Thoracic aorta (tissue), 2 donors: ENCODE measurements around the gene ECD. TPM values are rescaled to one million over a fixed set of nuclear protein-coding genes. Genes with fewer than 3 reads are reported as not detected.

ENCODE experiments used
- ATAC-seq: fragments of 150-250 bp; one replicate; pipeline ENCODE4 v1.8.0; 2017; ENCODE audit warnings: low read depth; ENCODE audit not compliant: insufficient number of reproducible peaks, low FRiP score
- DNase-seq: peaks from one replicate; pipeline ENCODE4 v3.0.0-alpha.2; 2020; ENCODE audit warnings: low spot score
- H3K27ac ChIP-seq, 2 donors: fragments of 200-600 bp; sonication (generic); 1 replicate in 1 of 2; 2 replicates in 1 of 2; pipeline ENCODE4 v1.5.1; 2016; ENCODE audit warnings: mild to moderate bottlenecking in 2 of 2, moderate library complexity in 2 of 2
- H3K27me3 ChIP-seq: fragments of 200-600 bp; sonication (generic); replicated peaks from 2 replicates; pipeline ENCODE4 v1.6.0; 2016; ENCODE audit warnings: mild to moderate bottlenecking; ENCODE audit not compliant: insufficient read depth
- H3K36me3 ChIP-seq: fragments of 200-600 bp; sonication (generic); one replicate; pipeline ENCODE4 v1.5.1; 2016
- H3K4me1 ChIP-seq, 2 donors: fragments of 200-600 bp; sonication (generic); 1 replicate in 1 of 2; 2 replicates in 1 of 2; pipeline versions ENCODE4 v1.5.1 to v1.6.0; 2016; ENCODE audit warnings: low read depth in 2 of 2, mild to moderate bottlenecking in 1 of 2; ENCODE audit not compliant: control insufficient read depth in 1 of 2
- H3K4me3 ChIP-seq: fragments of 200-600 bp; sonication (generic); 2 replicates; pipeline ENCODE4 v1.5.1; 2016; ENCODE audit warnings: mild to moderate bottlenecking
- H3K9me3 ChIP-seq: fragments of 200-600 bp; sonication (generic); 2 replicates; pipeline ENCODE4 v1.5.1; 2016
- total RNA-seq, 2 donors: library from RNA; depleted of rRNA; stranded (reverse); fragments of >200 nt; gene quantifications; one replicate each; pipeline versions ENCODE4 v1.1.0 to v1.2.3, GENCODE V29; 2016
- TF ChIP-seq, protein P1 (sequence below): fragments of 200-600 bp; sonication (generic); IDR thresholded peaks from one replicate; pipeline ENCODE4 v1.5.1; 2019; ENCODE audit warnings: antibody characterized with exemption

The ECD gene
- 10 to 100 TPM; 34.8 to 39.2 TPM for total RNA-seq

DNA sequence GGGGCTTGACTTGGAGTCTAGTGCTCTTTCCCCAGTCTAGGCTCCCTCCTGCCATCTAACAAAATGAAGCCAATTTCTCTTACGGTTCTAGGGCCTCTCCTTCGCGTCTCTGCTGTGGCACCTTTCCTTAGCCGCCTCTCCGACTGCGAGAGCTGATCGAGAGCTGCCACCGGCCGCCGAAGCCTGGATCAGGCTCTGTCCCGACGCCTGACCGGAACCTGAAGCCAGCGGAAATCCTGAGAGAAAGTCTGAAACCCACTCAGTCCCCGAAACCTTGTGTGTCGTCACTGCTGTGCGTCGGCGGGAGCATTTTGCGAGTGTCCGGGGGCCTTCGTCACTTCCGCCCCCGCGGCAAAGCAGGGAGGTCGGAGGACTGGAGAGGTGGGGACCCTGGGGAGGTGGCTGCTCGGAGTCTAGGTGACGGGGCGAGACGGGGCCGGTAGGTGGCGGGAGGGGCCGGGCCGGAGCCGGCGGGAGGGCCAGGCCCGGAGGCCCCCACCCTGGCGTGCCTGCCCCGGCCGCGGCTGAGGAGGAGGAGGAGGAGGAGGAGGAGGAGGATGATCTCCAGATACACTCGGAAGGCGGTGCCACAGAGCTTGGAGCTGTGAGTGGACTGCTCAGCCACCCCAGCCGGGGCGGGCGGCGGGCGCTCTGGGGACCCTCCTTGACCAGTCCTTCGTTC is at the start of gene ECD, which contains the start of gene FAM149B1:
Gene ECD, minus strand, starts transcription at position 226 of the 682 bp plus-strand sequence. CDS start 4,071 bp downstream, outside the sequence.
Gene FAM149B1, plus strand, starts transcription at position 337 of the 682 bp plus-strand sequence. Its CDS starts 221 bp downstream, at position 558.
- H3K36me3 ChIP-seq: no peaks in the 10 kb centered on the region
- ATAC-seq (peak; percentile 88), DNase-seq (peak; percentile 86)
- TF ChIP-seq, protein P1, sequence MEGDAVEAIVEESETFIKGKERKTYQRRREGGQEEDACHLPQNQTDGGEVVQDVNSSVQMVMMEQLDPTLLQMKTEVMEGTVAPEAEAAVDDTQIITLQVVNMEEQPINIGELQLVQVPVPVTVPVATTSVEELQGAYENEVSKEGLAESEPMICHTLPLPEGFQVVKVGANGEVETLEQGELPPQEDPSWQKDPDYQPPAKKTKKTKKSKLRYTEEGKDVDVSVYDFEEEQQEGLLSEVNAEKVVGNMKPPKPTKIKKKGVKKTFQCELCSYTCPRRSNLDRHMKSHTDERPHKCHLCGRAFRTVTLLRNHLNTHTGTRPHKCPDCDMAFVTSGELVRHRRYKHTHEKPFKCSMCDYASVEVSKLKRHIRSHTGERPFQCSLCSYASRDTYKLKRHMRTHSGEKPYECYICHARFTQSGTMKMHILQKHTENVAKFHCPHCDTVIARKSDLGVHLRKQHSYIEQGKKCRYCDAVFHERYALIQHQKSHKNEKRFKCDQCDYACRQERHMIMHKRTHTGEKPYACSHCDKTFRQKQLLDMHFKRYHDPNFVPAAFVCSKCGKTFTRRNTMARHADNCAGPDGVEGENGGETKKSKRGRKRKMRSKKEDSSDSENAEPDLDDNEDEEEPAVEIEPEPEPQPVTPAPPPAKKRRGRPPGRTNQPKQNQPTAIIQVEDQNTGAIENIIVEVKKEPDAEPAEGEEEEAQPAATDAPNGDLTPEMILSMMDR: peak; percentile 13
- H3K4me1 ChIP-seq: peaks cover 12 to 36% of the 10 kb centered on the region in 2 donors
- no peaks in the 10 kb centered on the region for H3K27me3 ChIP-seq
- H3K27ac ChIP-seq: peak within 1 kb of the TSS; percentile 96 to 98
- no peaks in the 10 kb centered on the region for H3K9me3 ChIP-seq
- H3K4me3 ChIP-seq: peak within 1 kb of the TSS; percentile 91

DNA sequence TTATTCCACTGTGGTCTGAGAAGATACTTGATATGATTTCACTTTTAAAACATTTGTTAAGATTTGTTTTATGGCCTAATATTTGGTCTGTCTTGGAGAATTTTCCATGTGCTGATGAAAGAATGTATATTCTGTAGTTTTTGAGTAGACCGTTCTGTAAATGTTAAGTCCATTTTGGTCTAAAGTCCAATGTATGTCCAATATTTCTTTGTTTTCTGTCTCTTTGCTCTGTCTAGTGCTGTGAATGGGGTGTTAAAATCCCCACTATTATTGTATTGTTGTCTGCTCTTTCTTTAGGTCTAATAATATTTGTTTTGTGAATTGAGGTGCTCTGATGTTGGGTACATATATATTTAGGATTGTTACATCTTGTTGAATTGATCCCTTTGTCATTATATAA is 47.9 kb upstream of the ECD start:
- no peak overlapping the region for H3K4me3 ChIP-seq
- TF ChIP-seq, protein P1: no peak
- no peaks in the 10 kb centered on the region for H3K4me1 ChIP-seq
- no peaks in the 10 kb centered on the region for H3K27me3 ChIP-seq
- DNase-seq (no peak), ATAC-seq (no peak)
- no peak overlapping the region for H3K27ac ChIP-seq
- H3K36me3 ChIP-seq: peaks cover 6% of the 10 kb centered on the region
- no peaks in the 10 kb centered on the region for H3K9me3 ChIP-seq

DNA sequence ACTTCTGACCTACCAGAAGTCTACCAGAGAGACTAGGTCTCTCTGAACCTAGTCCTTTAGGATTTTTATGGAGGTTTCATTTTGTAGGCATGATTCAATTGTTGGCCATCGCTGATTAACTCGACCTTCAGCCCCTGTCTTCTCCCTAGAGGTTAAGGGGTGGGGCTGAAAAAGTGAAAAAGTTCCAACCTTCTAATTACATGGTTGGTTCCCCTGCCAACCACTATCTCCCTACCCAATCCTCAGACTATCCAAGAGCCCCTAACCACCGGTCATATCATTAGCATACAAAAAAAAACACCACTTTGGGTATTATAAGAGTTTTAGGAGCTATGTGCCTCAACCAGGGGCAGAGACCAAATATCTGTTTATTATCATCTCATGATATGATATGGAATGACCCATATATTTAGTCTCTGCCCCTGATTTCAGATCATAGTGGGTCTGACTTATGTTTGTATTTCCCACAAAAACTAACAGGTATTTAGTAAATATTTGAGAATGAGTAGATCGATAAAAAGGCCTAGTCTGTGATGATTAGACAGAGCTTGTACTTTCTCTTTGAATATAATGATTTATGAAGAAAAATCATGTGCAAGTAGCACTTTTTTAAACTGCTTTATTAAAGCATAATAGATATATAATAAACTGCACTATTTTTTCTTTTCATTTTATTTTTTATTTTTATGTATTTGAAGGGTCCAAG is 43.5 kb upstream of the ECD start:
- Histone ChIP-seq H3K9me3 (no peaks in the 10 kb centered on the region), H3K4me3 (no peak overlapping the region), H3K27me3 (no peaks in the 10 kb centered on the region), H3K4me1 (no peaks in the 10 kb centered on the region), H3K27ac (no peak overlapping the region), H3K36me3 (peaks cover 9% of the 10 kb centered on the region)
- TF ChIP-seq, protein P1: no peak
- no peak for ATAC-seq
- no peak for DNase-seq

DNA sequence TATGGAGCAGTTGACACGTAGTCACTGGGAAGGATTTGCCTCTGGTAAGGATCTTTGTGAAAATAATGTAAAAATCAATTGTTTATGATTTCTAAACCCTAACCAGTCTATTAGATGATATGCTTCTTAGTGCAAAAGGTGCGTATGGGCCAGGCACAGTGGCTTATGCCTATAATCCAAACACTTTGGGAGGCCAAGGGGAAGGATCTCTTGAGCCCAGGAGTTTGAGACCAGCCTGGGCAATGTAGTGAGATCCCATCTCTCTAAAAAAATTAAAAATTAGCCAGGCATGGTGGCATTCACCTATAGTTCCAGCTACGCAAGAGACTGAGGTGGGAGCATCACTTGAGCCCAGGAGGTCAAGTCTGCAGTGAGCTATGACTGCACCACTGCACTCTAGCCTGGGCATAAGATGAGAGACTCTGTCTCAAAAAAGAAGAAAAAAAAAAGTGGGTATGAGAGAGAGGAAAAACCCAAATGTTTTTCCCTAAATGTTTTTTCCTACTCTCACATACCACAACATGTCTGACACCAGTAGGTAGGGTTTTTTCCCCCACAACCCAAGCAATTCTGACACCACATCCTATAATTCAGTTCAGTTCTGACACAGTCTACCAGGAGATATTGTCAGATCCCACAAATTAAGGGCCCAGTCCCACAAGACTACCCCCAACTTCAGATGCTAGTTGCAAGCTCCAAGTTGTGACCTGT is 42.7 kb upstream of the ECD start:
- ATAC-seq (no peak), DNase-seq (no peak)
- peaks cover 9% of the 10 kb centered on the region for H3K36me3 ChIP-seq
- H3K27ac ChIP-seq: no peak overlapping the region
- no peaks in the 10 kb centered on the region for H3K27me3 ChIP-seq
- TF ChIP-seq, protein P1: no peak
- H3K4me3 ChIP-seq: no peak overlapping the region
- no peaks in the 10 kb centered on the region for H3K9me3 ChIP-seq
- H3K4me1 ChIP-seq: no peaks in the 10 kb centered on the region

DNA sequence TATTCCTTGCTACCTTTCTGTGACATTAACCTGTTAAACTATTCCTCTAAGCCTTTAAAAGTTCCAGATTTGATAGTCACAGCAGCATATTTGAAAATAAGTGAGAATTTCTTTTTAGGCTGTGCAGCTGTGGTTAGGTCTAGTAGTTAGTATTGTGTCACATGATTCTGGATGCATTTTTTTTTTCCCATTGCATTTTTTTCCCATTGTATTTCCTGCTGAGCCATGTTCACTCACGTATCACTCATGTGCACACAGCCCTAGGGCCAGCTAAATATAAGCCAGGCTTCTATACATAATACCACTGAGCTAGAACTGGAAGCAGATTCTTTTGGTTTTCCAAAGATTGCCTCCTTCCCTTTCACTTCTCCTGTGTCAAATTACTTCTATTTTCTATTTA is 41.9 kb upstream of the ECD start:
- H3K27ac ChIP-seq: no peak overlapping the region
- TF ChIP-seq, protein P1: no peak
- DNase-seq (no peak), ATAC-seq (no peak)
- no peaks in the 10 kb centered on the region for H3K4me1 ChIP-seq
- H3K27me3 ChIP-seq: no peaks in the 10 kb centered on the region
- H3K4me3 ChIP-seq: no peak overlapping the region
- peaks cover 9% of the 10 kb centered on the region for H3K36me3 ChIP-seq
- H3K9me3 ChIP-seq: no peaks in the 10 kb centered on the region
